ENCODE measurements around the gene CEP192.

CEP192 gene

GRCh38 chr18:13145636-13146190 lies 154.6 kb downstream of the CEP192 start:
- DNase-seq (ENCODE audit: low spot score), result no peak

- DNase-seq (ENCODE audit: low spot score), result no peak
Measured at GRCh38 chr18:13147130-13147529, 156.0 kb downstream of the CEP192 start.

DNA sequence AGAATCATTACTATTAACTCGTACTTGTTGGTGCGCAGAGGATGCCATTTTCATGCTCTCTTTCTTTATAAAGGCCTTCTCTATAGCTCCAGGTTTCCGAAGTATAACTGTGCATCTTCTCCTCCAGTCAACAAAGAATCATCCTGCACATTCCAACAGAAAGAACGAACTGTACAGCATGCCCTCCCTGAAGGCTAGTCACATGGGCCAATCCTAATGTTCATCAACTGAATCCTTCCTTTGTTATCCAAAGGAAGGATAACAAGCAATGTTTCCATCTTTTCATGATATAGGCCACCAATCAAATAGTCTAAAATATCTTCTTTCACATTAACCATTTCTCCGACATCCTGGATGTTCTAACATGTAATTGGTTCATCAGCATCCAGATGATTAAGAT lies 160.5 kb downstream of the CEP192 start:
- no peak for DNase-seq (ENCODE audit: low spot score)

DNA sequence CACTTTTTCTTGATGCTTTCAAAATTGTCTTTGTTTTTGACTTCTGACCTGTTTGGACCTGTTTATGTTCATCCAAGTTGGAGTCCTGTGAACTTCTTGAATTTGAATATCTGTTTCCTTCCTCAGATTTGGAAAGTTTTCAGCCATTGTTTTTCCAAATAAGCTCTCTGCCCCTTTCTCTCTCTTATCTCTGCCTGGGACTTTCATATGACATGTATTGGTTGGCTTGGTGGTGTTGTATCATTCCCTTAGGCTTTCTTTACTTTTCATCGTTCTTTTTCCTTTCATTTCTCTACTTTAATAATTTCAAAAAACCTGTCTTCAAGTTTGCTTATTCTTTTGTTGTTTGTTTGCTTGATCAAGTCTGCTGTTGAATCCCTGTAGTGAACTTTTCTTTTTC lies 167.3 kb downstream of the CEP192 start:
- DNase-seq (ENCODE audit: low spot score), result no peak

- no peak for DNase-seq (ENCODE audit: low spot score)
Measured at GRCh38 chr18:13159579-13159978, 168.4 kb downstream of the CEP192 start.

DNA sequence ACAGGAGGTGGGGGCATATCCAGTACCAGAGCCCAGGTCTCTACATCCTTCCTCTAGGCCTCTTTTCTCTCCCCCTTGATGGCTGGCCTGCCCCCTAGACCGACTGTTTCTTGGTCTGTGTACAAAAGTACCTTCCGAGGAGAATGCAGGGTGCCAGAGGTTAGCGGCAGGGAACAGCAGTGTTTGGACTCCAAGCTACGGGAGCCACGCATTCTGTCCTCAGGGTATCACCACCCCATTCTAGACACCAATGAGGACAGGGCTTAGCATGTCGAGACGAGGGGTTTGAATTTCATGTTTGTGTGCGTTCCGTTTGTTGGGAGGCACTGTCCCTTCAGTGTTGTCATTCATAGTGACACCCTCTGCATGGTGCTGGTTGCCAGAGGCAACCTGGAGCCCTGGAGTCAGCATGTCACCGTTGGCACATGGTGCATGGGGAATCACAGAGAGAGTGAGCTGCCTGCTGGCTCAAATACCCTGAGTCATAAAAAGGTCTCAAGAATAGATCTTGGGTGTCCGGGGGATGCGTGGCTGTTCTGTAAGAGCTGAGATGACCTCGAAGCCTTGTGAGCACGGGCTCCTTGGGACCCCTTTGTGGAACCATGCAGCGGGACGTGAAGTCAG lies 170.2 kb downstream of the CEP192 start:
- DNase-seq (ENCODE audit: low spot score), result no peak

DNA sequence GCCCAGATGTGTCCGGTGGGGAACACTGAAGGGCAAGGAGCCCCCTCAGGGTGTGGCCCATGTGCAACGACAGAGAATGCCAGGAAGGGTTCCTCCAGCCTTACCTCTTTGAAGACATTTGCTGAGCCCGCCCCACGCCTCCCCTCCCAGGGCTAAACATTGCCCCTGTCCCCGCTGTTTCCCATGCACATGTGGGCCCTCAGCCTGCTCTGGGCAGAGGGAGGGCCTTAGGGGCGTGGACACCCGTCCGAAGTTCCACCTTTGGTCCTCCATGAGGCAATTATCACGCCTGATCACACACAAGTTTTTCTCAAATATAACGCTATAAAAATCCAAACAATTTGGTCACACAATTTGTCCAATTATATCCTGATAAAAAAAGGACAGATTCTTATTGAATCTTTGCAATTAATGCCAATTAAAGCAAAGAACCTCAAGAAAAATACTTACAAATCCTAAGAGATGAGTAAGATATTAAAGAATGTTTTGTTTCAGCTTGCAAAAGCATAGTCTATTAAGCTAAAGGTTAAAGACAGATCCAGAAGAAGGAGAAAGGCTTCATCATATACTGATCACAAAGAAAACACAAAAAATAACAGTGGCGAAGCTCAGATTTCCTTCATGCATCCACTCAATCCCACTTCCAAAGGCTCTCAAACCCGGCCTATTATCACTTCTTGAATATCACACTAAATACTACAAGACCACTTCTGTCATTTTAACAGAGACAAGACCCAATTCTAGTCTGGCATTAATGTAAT lies 172.2 kb downstream of the CEP192 start:
- DNase-seq (ENCODE audit: low spot score), result no peak

DNA sequence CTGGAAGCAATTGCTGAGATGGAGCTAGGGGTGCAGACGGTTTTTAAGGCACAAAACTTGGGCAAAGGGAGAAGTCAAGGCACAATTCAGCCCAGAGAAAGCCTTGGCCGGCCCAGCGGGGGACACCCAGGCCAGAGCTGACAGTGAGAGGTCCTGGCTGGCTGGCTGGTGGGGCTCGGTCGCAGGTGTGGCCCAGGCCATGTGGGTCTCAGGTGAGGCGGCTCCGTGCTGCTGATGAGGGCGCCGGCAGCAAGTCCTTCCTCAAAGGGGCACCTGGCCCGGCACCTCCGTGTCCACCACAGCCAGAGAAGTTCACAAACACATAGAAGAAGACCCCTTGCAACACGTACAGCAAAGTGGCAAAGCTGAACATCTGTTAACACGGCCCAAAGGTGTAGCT lies 173.2 kb downstream of the CEP192 start:
- DNase-seq (ENCODE audit: low spot score), result no peak

DNA sequence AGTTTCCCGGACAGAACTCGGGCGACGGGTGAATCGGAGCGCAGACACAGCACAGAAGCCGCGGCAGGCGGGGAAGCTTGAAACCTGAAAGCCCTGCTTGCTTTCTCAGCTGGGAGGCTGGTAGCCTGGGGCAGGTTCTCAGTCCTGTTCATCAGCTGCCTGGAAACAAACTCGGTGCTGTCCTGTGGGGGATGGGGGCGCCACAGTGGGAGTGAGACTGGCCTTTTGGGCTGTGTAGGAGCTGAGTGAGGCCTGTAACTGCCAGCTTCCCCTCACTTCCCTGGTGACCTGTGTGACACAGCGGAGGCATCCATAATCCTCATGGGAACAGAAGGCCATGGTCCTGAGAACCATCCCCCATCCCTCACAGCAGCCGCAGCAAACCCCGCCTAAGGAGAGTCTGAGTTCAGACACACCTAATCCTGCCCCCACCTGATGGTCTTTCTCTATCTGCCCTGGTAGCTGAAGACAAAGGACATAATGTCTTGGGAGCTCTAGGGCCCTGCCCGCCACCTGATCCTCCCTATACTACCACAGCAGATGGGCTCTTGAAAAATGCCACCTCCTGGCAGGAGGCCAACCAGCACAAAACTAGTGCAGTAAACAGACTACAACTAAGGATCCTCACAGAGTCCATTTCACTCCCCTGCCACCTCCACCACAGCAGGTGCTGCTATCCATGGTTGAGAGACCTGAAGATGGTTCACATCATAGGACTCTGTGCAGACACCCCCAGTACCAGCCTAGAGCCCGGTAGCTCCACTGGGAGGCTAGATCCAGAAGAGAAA lies 174.7 kb downstream of the CEP192 start:
- DNase-seq (ENCODE audit: low spot score), result peak; percentile 69

DNA sequence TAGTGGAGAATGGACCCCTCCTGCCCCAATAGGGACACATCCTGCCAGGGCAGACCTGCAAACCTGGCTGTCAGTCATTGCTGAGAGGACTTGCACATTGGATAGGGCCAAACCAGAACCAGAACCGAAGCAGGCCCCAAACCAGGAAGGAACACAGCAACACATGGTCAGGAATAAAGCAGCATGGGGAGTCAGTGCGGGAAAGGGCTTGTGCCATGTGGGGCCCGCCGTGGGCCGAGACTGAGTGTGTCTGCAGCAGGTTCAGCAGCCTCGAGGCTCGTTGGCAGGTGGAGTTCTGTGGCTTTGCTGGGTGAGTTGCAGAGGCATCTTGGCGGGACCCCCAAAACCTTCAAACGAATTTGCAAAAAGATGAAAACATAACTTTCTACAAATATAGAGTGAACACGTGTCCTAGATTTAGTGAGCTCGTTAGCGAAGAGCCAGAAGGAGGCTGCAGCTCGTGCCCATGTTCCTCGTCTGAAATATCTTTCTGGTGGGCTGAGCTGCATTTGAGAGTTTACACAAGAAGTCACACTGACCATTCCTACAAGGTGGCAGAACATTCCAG lies 182.5 kb downstream of the CEP192 start:
- no peak for DNase-seq (ENCODE audit: low spot score)
